HEK293 (cell line): ENCODE results near the gene PRKG1.

Experiments used
- CTCF ChIA-PET: fragments of 350-600 bp; formaldehyde crosslinking; extraction: SDS; loops from one replicate; lab custom pipeline; 2021; ENCODE audit warnings: antibody characterized with exemption; lab: Yijun Ruan, JAX
- POLR2A ChIA-PET: fragments of 300-600 bp; formaldehyde crosslinking; extraction: SDS; loops from one replicate; lab custom pipeline; 2020; ENCODE audit warnings: antibody characterized with exemption, inconsistent platforms; lab: Yijun Ruan, JAX
- H3K27ac ChIP-seq: fragments of 200-500 bp; sonication (Bioruptor generic); 2 replicates; pipeline ENCODE4 v1.5.1; 2014; ENCODE audit warnings: low read depth, low read length, control low read depth, inconsistent platforms; ENCODE audit errors: extremely low read depth
- H3K36me3 ChIP-seq, 2 experiments: fragments of 200-500 bp in 1 of 2; sonication (Bioruptor generic) in 1 of 2; 1 replicate in 1 of 2; 2 replicates in 1 of 2; pipeline ENCODE4 v1.5.1; 2014 to 2017; ENCODE audit warnings: inconsistent platforms in 2 of 2, low read length in 2 of 2; ENCODE audit not compliant: control insufficient read depth in 2 of 2, insufficient read depth in 1 of 2
- H3K4me1 ChIP-seq: fragments of 200-500 bp; sonication (Bioruptor generic); 2 replicates; pipeline ENCODE4 v1.5.1; 2014; ENCODE audit warnings: mild to moderate bottlenecking, low read length, inconsistent platforms; ENCODE audit not compliant: control insufficient read depth, insufficient read depth
- H3K4me3 ChIP-seq: 2 replicates; pipeline ENCODE4 v1.5.1; 2011; ENCODE audit warnings: low read depth, mild to moderate bottlenecking, control low read depth, low read length, moderate library complexity
- H3K9me3 ChIP-seq: fragments of 200-500 bp; sonication (Bioruptor generic); 2 replicates; pipeline ENCODE4 v1.5.1; 2014; ENCODE audit warnings: low read depth, low read length, inconsistent platforms; ENCODE audit not compliant: control insufficient read depth, insufficient read depth
- BCL11B ChIP-seq: fragments of 450-650 bp; formaldehyde crosslinking; IDR thresholded peaks from 2 replicates; pipeline ENCODE4 v1.5.1; 2016; ENCODE audit warnings: low read depth, missing biosample characterization, missing genetic modification characterization
- FEZF1 ChIP-seq: fragments of 450-650 bp; formaldehyde crosslinking; IDR thresholded peaks from 2 replicates; pipeline ENCODE4 v1.5.1; 2016; ENCODE audit warnings: missing biosample characterization, missing genetic modification characterization
- GLI2 ChIP-seq: fragments of 450-650 bp; formaldehyde crosslinking; IDR thresholded peaks from 2 replicates; pipeline ENCODE4; 2017; ENCODE audit warnings: missing biosample characterization, missing genetic modification characterization, low read depth, borderline replicate concordance
- GLIS2 ChIP-seq: fragments of 450-650 bp; formaldehyde crosslinking; IDR thresholded peaks from 2 replicates; pipeline ENCODE4 v1.5.1; 2016; ENCODE audit warnings: missing biosample characterization, missing genetic modification characterization
- HOXD13 ChIP-seq: sonication (generic); formaldehyde crosslinking; IDR thresholded peaks from 2 replicates; pipeline ENCODE4 v1.8.0; 2022; ENCODE audit warnings: missing genetic modification reagents, borderline replicate concordance
- KLF16 ChIP-seq: fragments of 450-650 bp; formaldehyde crosslinking; IDR thresholded peaks from 2 replicates; pipeline ENCODE4 v1.5.1; 2017; ENCODE audit warnings: missing biosample characterization, missing genetic modification characterization
- KLF8 ChIP-seq: fragments of 450-650 bp; formaldehyde crosslinking; IDR thresholded peaks from 2 replicates; pipeline ENCODE4 v1.5.1; 2016; ENCODE audit warnings: missing biosample characterization, missing genetic modification characterization
- OSR2 ChIP-seq: fragments of 450-650 bp; formaldehyde crosslinking; IDR thresholded peaks from 2 replicates; pipeline ENCODE4 v1.5.1; 2016; ENCODE audit warnings: missing biosample characterization, missing genetic modification characterization
- PRDM6 ChIP-seq: fragments of 450-650 bp; formaldehyde crosslinking; IDR thresholded peaks from 2 replicates; pipeline ENCODE4 v1.5.1; 2017; ENCODE audit warnings: missing biosample characterization, missing genetic modification characterization
- SCRT1 ChIP-seq: fragments of 450-650 bp; formaldehyde crosslinking; IDR thresholded peaks from 2 replicates; pipeline ENCODE4 v1.5.1; 2016; ENCODE audit warnings: missing biosample characterization, missing genetic modification characterization, borderline replicate concordance
- SETDB1 ChIP-seq: IDR thresholded peaks from one replicate; pipeline ENCODE4 v1.6.1; 2017; ENCODE audit warnings: mild to moderate bottlenecking, low read length, moderate library complexity, mixed read lengths; ENCODE audit not compliant: insufficient read length
- TRIM28 ChIP-seq: IDR thresholded peaks from 2 replicates; pipeline ENCODE4 v1.6.1; 2011; ENCODE audit warnings: low read length, control low read depth, borderline replicate concordance
- ZBTB6 ChIP-seq: fragments of 450-650 bp; formaldehyde crosslinking; IDR thresholded peaks from 2 replicates; pipeline ENCODE4 v1.5.1; 2017; ENCODE audit warnings: missing biosample characterization, missing genetic modification characterization
- ZFHX2 ChIP-seq: fragments of 450-650 bp; formaldehyde crosslinking; conservative IDR thresholded peaks from 2 replicates; pipeline ENCODE4 v1.5.1; 2016; ENCODE audit warnings: missing biosample characterization, missing genetic modification characterization
- ZFP41 ChIP-seq: fragments of 450-650 bp; formaldehyde crosslinking; IDR thresholded peaks from 2 replicates; pipeline ENCODE4 v1.5.1; 2016; ENCODE audit warnings: missing biosample characterization, missing genetic modification characterization, borderline replicate concordance
- ZNF169 ChIP-seq: fragments of 450-650 bp; formaldehyde crosslinking; IDR thresholded peaks from 2 replicates; pipeline ENCODE4 v1.5.1; 2016; ENCODE audit warnings: missing biosample characterization, missing genetic modification characterization
- ZNF223 ChIP-seq: fragments of 450-650 bp; formaldehyde crosslinking; IDR thresholded peaks from 2 replicates; pipeline ENCODE4 v1.5.1; 2016; ENCODE audit warnings: missing biosample characterization, missing genetic modification characterization
- ZNF266 ChIP-seq: fragments of 450-650 bp; formaldehyde crosslinking; IDR thresholded peaks from 2 replicates; pipeline ENCODE4 v1.5.1; 2016; ENCODE audit warnings: missing biosample characterization, missing genetic modification characterization, low read depth
- ZNF404 ChIP-seq: fragments of 450-650 bp; formaldehyde crosslinking; IDR thresholded peaks from 2 replicates; pipeline ENCODE4 v1.5.1; 2017; ENCODE audit warnings: missing biosample characterization, missing genetic modification characterization
- ZNF416 ChIP-seq: fragments of 450-650 bp; formaldehyde crosslinking; IDR thresholded peaks from 2 replicates; pipeline ENCODE4 v1.5.1; 2016; ENCODE audit warnings: missing biosample characterization, missing genetic modification characterization
- ZNF513 ChIP-seq: fragments of 450-650 bp; IDR thresholded peaks from 2 replicates; pipeline ENCODE4 v1.5.1; 2018; ENCODE audit warnings: missing biosample characterization, missing genetic modification characterization
- ZNF580 ChIP-seq: fragments of 450-650 bp; formaldehyde crosslinking; IDR thresholded peaks from 2 replicates; pipeline ENCODE4 v1.5.1; 2016; ENCODE audit warnings: missing biosample characterization, missing genetic modification characterization
- ZNF623 ChIP-seq: fragments of 450-650 bp; formaldehyde crosslinking; IDR thresholded peaks from 2 replicates; pipeline ENCODE4 v1.5.1; 2016; ENCODE audit warnings: missing biosample characterization, missing genetic modification characterization
- ZNF639 ChIP-seq: fragments of 450-650 bp; formaldehyde crosslinking; IDR thresholded peaks from 2 replicates; pipeline ENCODE4 v1.5.1; 2016; ENCODE audit warnings: missing biosample characterization, missing genetic modification characterization
- ZNF785 ChIP-seq: fragments of 450-650 bp; formaldehyde crosslinking; IDR thresholded peaks from 2 replicates; pipeline ENCODE4 v1.5.1; 2016; ENCODE audit warnings: missing biosample characterization, missing genetic modification characterization
- ZNF791 ChIP-seq: fragments of 450-650 bp; formaldehyde crosslinking; IDR thresholded peaks from 2 replicates; pipeline ENCODE4 v1.5.1; 2016; ENCODE audit warnings: missing biosample characterization, missing genetic modification characterization
- ZXDB ChIP-seq: fragments of 450-650 bp; formaldehyde crosslinking; IDR thresholded peaks from 2 replicates; pipeline ENCODE4 v1.5.1; 2016; ENCODE audit warnings: missing biosample characterization, missing genetic modification characterization

The PRKG1 gene

GRCh38 chr10:51640120-51640819 is 566.0 kb downstream of the PRKG1 start (continued):
- TF ChIP-seq PRDM6 (tag by site-specific recombination) (peak; percentile 71), ZNF639 (tag by site-specific recombination) (no peak), FEZF1 (tag by site-specific recombination) (peak; percentile 28; the same call in 1 of the 2 replicates), KLF8 (tag by site-specific recombination) (no peak), TRIM28 (peak; percentile 73; the same call in 1 of the 2 replicates), ZXDB (0 out of 2 replicates have a peak, but pooled peaks have one; percentile 42), SETDB1 (no peak), HOXD13 (CRISPR knock-in tag) (no peak), OSR2 (peak; percentile 81), ZNF513 (no peak), GLIS2 (tag by site-specific recombination) (no peak), ZNF580 (tag by site-specific recombination) (0 out of 2 replicates have a peak, but pooled peaks have one; percentile 28), ZNF169 (tag by site-specific recombination) (no peak), ZNF416 (tag by site-specific recombination) (no peak), GLI2 (no peak), ZNF266 (tag by site-specific recombination) (no peak), ZNF623 (tag by site-specific recombination) (no peak), BCL11B (tag by site-specific recombination) (0 out of 2 replicates have a peak, but pooled peaks have one; percentile 37), KLF16 (tag by site-specific recombination) (no peak), ZNF223 (tag by site-specific recombination) (no peak), ZNF791 (tag by site-specific recombination) (no peak), SCRT1 (tag by site-specific recombination) (no peak)

- H3K4me3 ChIP-seq = no peak overlapping the region
- ChIA-PET POLR2A (no interaction called here), CTCF (interaction anchor here (0.7 kb wide), 1 partner anchor 90 kb away, joined by 3 read pairs; no protein-coding TSS in a partner anchor)
- 0 out of 2 replicates have a peak, but pooled peaks cover 6% of the 10 kb centered on the region for H3K4me1 ChIP-seq
- no peaks in the 10 kb centered on the region for H3K9me3 ChIP-seq
- no peaks in the 10 kb centered on the region for H3K36me3 ChIP-seq
- TF ChIP-seq ZNF785 (tag by site-specific recombination) = no peak
- TF ChIP-seq ZNF404 = no peak
- no peak for TF ChIP-seq ZFP41 (tag by site-specific recombination)
- no peak for TF ChIP-seq ZXDB
- TF ChIP-seq ZBTB6 = no peak
- TF ChIP-seq ZFHX2 (tag by site-specific recombination) = no peak
- H3K27ac ChIP-seq = no peak overlapping the region
These were observed 568.3 kb downstream of the PRKG1 start for GRCh38 chr10:51642581-51642980.
